Nephron (organoid): ENCODE measurements around the gene CNTN4.
A peak's percentile ranks its signal among the peaks of the same experiment; 100 is the strongest.

ENCODE experiments used
- H3K27ac Mint-ChIP-seq, 3 experiments: 2 replicates each; pipeline ENCODE4 v1.8.0; 2020; ENCODE audit warnings: mixed read lengths in 3 of 3, mild to moderate bottlenecking in 2 of 3, moderate library complexity in 1 of 3
- H3K27me3 Mint-ChIP-seq: 2 replicates; pipeline ENCODE4 v1.8.0; 2021; ENCODE audit warnings: low read depth, mild to moderate bottlenecking, moderate library complexity, mixed read lengths
- H3K36me3 Mint-ChIP-seq: 2 replicates; pipeline ENCODE4 v1.8.0; 2020; ENCODE audit warnings: low read depth, mixed read lengths
- H3K4me1 Mint-ChIP-seq: 2 replicates; pipeline ENCODE4 v1.8.0; 2020; ENCODE audit warnings: mixed read lengths
- H3K4me3 Mint-ChIP-seq, 3 experiments: 2 replicates each; pipeline ENCODE4 v1.8.0; 2020; ENCODE audit warnings: mild to moderate bottlenecking in 3 of 3, mixed read lengths in 3 of 3, moderate library complexity in 2 of 3
- H3K9me3 Mint-ChIP-seq: 2 replicates; pipeline ENCODE4 v1.8.0; 2020; ENCODE audit warnings: mixed read lengths
- CTCF ChIP-seq, 3 experiments: fragments of 200-600 bp; sonication (generic); IDR thresholded peaks; one replicate each; pipeline ENCODE4 v1.5.0; 2021; ENCODE audit warnings: antibody characterized with exemption in 3 of 3; ENCODE audit not compliant: unreplicated experiment in 3 of 3

The CNTN4 gene

GRCh38 chr3:2153547-2153946 is 54.9 kb downstream of the CNTN4 start:
- H3K27me3 Mint-ChIP-seq: peaks cover 4% of the 10 kb centered on the region
- H3K27ac Mint-ChIP-seq: no peak overlapping the region
- H3K4me3 Mint-ChIP-seq: no peak overlapping the region
- H3K4me1 Mint-ChIP-seq: peaks cover 19% of the 10 kb centered on the region
- H3K9me3 Mint-ChIP-seq: no peaks in the 10 kb centered on the region
- peaks cover 11% of the 10 kb centered on the region for H3K36me3 Mint-ChIP-seq
- no peak for TF ChIP-seq CTCF (IDR thresholded peaks at IDR 0.05; ENCODE audit: unreplicated experiment in 3 of 3)

- peak overlapping the region in 1 of 3 experiments; percentile 6 for H3K27ac Mint-ChIP-seq
- H3K4me3 Mint-ChIP-seq: no peak overlapping the region
- TF ChIP-seq CTCF (IDR thresholded peaks at IDR 0.05; ENCODE audit: unreplicated experiment in 3 of 3): no peak
- peaks cover 11% of the 10 kb centered on the region for H3K36me3 Mint-ChIP-seq
- H3K4me1 Mint-ChIP-seq: peaks cover 14% of the 10 kb centered on the region
- H3K9me3 Mint-ChIP-seq: no peaks in the 10 kb centered on the region
- H3K27me3 Mint-ChIP-seq: peaks cover 4% of the 10 kb centered on the region
These were observed 56.0 kb downstream of the CNTN4 start for GRCh38 chr3:2154621-2155020.

GRCh38 chr3:2156244-2156847 is 57.7 kb downstream of the CNTN4 start:
- peaks cover 8% of the 10 kb centered on the region for H3K27me3 Mint-ChIP-seq
- H3K36me3 Mint-ChIP-seq: peaks cover 19% of the 10 kb centered on the region
- H3K27ac Mint-ChIP-seq: no peak overlapping the region
- peak overlapping the region in 1 of 3 experiments; percentile 10 for H3K4me3 Mint-ChIP-seq
- no peaks in the 10 kb centered on the region for H3K9me3 Mint-ChIP-seq
- peaks cover 7% of the 10 kb centered on the region for H3K4me1 Mint-ChIP-seq
- TF ChIP-seq CTCF (IDR thresholded peaks at IDR 0.05; ENCODE audit: unreplicated experiment in 3 of 3): peak; percentile 49 to 66 (median 60)

- Mint-ChIP-seq H3K36me3 (peaks cover 27% of the 10 kb centered on the region), H3K27me3 (peaks cover 8% of the 10 kb centered on the region), H3K4me3 (no peak overlapping the region), H3K9me3 (peaks cover 2% of the 10 kb centered on the region), H3K27ac (no peak overlapping the region), H3K4me1 (peaks cover 7% of the 10 kb centered on the region)
- no peak for TF ChIP-seq CTCF (IDR thresholded peaks at IDR 0.05; ENCODE audit: unreplicated experiment in 3 of 3)
These were observed 60.2 kb downstream of the CNTN4 start for GRCh38 chr3:2158828-2159227.

GRCh38 chr3:2166552-2166951 is 67.9 kb downstream of the CNTN4 start:
- no peaks in the 10 kb centered on the region for H3K27me3 Mint-ChIP-seq
- H3K4me1 Mint-ChIP-seq: no peaks in the 10 kb centered on the region
- TF ChIP-seq CTCF (IDR thresholded peaks at IDR 0.05; ENCODE audit: unreplicated experiment in 3 of 3): peak in 1 of 3 experiments; percentile 35
- H3K27ac Mint-ChIP-seq: no peak overlapping the region
- H3K36me3 Mint-ChIP-seq: peaks cover 9% of the 10 kb centered on the region
- no peak overlapping the region for H3K4me3 Mint-ChIP-seq
- peaks cover 2% of the 10 kb centered on the region for H3K9me3 Mint-ChIP-seq

- no peaks in the 10 kb centered on the region for H3K27me3 Mint-ChIP-seq
- peaks cover 27% of the 10 kb centered on the region for H3K36me3 Mint-ChIP-seq
These were observed 74.0 kb downstream of the CNTN4 start for GRCh38 chr3:2172561-2173171.

More at GRCh38 chr3:2172561-2173171, 74.0 kb downstream of the CNTN4 start:
- H3K4me1 Mint-ChIP-seq: no peaks in the 10 kb centered on the region
- no peak overlapping the region for H3K27ac Mint-ChIP-seq
- H3K4me3 Mint-ChIP-seq: no peak overlapping the region
- TF ChIP-seq CTCF (IDR thresholded peaks at IDR 0.05; ENCODE audit: unreplicated experiment in 3 of 3): no peak
- H3K9me3 Mint-ChIP-seq: peaks cover 7% of the 10 kb centered on the region
